Epithelial cell of esophagus (primary cell): ENCODE measurements around the gene PDE9A.

Source experiments
- DNase-seq: peaks from one replicate; pipeline ENCODE4 v3.0.0; 2010; ENCODE audit warnings: low read depth
- H3K4me3 ChIP-seq: 2 replicates; pipeline ENCODE4 v1.5.1; 2011; ENCODE audit warnings: mild to moderate bottlenecking, low read length, control low read depth
- TF ChIP-seq, protein P1 (sequence below): IDR thresholded peaks from 2 replicates; pipeline ENCODE4 v1.5.1; 2011; ENCODE audit warnings: low read depth, mild to moderate bottlenecking, low read length, control low read depth, inconsistent platforms; ENCODE audit not compliant: insufficient read depth; ENCODE audit errors: missing control alignments

PDE9A gene

DNA sequence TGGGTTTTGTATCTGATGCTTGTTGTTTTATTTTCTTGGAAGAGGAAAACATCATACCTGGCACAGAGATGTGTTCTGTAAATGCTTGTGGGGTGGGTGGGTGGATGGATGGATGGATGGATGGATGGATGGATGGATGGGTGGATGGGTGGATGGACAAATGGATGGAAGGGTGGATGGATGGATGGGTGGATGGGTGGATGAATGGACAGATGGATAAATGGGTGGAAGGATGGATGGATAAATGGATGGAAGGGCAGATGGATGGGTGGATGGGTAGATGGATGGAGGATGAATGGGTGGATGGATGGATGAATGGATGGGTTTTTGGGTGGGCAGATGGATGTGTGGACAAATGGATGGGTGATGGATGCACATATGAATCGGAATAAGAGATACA, 111.5 kb downstream of the PDE9A start:
- DNase-seq, result no peak
- H3K4me3 ChIP-seq, result no peak overlapping the region

DNA sequence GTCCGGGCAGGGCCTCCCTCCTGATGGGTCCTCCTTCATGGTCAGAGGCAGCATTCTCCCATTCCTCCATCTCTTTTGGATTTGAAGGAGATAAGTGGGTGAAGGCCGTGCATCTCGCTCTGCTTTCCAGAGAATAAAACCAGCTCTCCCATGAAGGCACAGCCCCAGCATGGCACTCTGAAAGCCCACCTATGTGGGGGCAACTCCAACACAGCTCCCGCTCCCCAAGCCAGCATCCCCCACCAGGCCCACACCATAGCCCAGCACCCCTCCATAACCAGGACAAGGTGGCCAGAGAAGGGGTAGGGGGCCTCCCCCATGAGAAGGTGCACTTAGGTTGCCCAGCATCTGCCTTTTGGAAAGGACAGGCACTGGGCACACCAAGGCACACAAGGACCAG, 112.2 kb downstream of the PDE9A start:
- TF ChIP-seq, protein P1, sequence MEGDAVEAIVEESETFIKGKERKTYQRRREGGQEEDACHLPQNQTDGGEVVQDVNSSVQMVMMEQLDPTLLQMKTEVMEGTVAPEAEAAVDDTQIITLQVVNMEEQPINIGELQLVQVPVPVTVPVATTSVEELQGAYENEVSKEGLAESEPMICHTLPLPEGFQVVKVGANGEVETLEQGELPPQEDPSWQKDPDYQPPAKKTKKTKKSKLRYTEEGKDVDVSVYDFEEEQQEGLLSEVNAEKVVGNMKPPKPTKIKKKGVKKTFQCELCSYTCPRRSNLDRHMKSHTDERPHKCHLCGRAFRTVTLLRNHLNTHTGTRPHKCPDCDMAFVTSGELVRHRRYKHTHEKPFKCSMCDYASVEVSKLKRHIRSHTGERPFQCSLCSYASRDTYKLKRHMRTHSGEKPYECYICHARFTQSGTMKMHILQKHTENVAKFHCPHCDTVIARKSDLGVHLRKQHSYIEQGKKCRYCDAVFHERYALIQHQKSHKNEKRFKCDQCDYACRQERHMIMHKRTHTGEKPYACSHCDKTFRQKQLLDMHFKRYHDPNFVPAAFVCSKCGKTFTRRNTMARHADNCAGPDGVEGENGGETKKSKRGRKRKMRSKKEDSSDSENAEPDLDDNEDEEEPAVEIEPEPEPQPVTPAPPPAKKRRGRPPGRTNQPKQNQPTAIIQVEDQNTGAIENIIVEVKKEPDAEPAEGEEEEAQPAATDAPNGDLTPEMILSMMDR, result no peak
- H3K4me3 ChIP-seq, result no peak overlapping the region

More for the DNA sequence above, 111.5 kb downstream of the PDE9A start:
- TF ChIP-seq, protein P1, result no peak

DNA sequence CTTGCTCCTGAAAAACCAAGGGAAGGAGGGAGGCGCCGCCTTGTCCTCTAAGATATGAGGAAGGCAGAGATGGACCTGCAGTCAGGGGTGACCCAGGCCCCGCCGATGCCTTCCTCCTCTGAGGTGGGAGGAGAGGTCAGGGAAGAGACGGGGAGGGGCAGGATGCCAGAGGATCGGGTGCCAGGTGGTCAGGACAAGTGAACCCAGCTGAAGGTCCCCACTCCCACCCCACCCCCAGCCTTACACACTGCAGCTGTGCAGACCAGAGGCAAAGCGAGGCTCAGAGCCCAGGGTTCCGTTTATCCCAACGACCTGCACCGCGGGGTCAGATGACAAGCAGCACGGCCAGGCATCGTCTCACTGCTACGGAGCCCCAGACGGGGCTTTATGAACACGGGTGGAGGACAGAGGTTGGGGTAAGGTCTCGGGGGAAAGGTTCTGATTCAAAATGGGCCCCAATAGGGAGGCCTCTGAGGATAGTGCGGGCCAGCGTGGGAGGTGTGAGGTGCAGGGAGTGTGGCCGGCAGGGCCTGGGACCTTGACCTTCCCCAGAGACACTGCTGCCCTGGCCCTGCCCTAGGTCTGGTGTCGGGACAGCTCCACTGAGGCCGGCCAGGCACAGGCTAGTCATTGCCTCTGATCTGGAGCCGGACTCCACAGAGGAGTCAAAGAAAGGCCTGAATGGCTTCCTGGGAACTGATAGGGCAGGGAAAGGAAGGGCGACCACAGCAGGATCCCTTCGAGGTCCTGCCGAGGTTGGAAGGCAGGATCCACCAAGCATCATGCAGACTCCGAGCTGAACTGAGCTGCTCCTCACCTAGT, 113.5 kb downstream of the PDE9A start:
- TF ChIP-seq, protein P1, result no peak
- no peak overlapping the region for H3K4me3 ChIP-seq
- no peak for DNase-seq

More for the DNA sequence above, 112.2 kb downstream of the PDE9A start:
- DNase-seq, result no peak

DNA sequence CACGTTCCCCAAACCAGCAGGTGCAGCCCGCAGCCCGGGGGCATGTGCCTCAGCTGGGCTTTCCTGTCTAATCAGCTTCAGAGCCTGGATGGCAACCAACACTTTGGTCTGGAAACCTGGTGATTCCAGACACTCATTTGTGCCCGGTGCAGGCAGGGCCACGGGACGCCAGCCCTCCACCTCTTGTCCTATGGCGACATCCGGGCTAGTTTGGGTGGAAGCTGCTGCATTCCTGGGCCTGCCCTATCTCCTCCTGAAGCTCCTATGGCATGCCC, 114.1 kb downstream of the PDE9A start:
- no peak for DNase-seq
- H3K4me3 ChIP-seq, result no peak overlapping the region
- TF ChIP-seq, protein P1, result no peak

DNA sequence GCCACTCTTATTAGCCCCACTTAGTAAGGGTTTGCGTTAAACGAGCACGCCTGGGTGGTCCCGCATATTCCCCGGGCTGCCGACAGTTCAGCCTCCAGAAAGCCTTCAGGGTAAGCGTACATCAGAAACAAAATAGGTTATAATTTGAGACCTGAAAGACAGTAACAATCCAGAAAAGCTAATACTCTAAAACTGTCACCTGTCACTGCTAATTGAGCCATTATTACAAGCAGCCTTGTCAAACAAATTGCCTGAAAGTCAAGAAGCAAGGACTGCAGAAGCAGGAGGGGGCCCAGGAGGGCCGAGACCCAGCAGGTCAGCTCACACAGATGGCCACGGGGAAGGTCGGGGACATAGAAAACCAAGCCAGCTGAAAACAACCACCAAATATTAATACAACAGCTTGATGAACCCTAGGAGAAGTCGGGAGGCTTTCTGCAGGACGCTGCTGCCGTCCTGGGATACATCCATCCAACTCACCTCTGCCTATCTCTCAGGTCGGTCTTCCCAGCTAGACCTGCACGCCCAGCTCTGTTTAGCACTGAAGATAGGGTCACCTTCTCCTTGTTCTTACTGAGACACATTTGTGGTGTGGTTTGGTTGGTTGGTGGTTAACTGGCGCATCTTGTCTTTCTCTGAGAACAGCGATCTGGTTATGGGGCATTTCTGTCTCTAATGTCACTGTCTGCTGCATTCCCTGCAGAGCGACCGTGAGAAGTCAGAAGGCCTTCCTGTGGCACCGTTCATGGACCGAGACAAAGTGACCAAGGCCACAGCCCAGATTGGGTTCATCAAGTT, 115.1 kb downstream of the PDE9A start:
- TF ChIP-seq, protein P1, result no peak
- H3K4me3 ChIP-seq, result no peak overlapping the region
- DNase-seq, result no peak

DNA sequence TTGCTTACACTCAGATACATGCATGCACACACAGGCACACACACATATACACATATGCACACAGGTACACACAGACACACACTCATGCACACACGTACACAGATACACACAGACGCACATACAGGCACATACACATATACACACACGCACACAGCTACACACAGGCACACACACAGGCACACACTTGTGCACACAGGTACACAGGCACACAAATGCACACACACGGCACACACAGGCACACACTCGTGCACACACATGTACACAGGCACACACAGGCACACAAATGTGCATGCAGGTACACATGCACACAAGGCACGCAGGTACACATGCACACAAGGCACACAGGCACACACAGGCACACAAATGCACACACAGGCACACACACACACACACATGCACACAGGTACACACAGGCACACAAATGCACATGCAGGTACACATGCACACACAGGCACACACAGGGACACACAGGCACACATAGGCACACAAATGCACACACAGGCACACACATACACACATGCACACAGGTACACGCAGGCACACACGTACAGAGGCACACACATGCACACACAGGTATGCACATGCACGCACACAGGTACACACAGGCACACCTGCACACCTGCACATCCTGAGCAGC, 115.9 kb downstream of the PDE9A start:
- TF ChIP-seq, protein P1, result no peak
- H3K4me3 ChIP-seq, result no peak overlapping the region

More for the DNA sequence above, 115.9 kb downstream of the PDE9A start:
- no peak for DNase-seq
